HG02571 (cell line): Measurements from ENCODE around the gene OLFM3.

Source experiments
- ATAC-seq: cut with Tn5 transposase; IDR thresholded peaks from one replicate; pipeline ENCODE4 v1.9.1; 2021; ENCODE audit warnings: mild to moderate bottlenecking, moderate library complexity; ENCODE audit not compliant: unreplicated experiment

Gene OLFM3

DNA sequence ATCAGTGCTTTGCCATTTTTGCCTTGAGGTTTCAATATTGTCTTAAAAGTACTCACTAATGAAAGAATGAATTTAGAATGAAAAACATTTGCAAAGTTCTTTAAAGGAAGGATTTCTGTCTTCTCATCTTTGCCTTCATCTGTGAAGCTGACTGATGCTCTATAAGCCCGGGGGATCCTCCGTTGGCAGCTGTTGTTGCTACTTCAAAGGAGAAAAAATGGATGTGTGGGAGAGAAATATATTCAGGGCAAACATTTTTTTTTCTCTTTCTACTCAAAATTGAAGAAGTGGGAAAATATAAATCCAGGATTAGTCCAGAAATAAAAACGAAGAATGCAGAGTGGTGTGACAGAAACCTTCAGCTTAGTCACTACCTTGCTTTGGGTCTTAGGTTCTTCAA, 142.5 kb downstream of the OLFM3 start:
- ATAC-seq = no peak

GRCh38 chr1:101852936-101853335, 143.8 kb downstream of the OLFM3 start:
- no peak for ATAC-seq

- ATAC-seq = no peak
These were observed 147.4 kb downstream of the OLFM3 start for GRCh38 chr1:101849356-101849755.

DNA sequence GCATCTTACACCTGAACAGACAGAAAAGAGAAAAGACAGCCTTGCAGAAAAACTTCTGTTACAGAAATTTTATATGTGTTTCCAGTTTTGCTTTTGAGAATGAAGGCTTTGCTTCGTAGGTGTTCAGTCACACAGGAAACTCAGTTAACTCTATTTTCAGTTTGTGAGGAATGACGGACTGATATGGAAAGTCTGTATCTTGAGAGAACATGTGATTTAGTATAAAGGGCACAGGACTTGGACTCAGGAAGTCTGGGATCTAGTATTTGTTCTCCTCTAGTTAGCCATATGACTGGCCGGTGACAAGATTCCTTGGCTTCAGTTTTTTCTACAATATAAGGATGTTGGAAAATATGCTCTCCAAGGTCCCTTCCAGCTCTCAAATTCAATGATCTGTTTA, 149.1 kb downstream of the OLFM3 start:
- ATAC-seq = no peak

GRCh38 chr1:101846820-101847219, 149.9 kb downstream of the OLFM3 start:
- ATAC-seq = no peak

GRCh38 chr1:101843160-101843559, 153.6 kb downstream of the OLFM3 start:
- no peak for ATAC-seq

DNA sequence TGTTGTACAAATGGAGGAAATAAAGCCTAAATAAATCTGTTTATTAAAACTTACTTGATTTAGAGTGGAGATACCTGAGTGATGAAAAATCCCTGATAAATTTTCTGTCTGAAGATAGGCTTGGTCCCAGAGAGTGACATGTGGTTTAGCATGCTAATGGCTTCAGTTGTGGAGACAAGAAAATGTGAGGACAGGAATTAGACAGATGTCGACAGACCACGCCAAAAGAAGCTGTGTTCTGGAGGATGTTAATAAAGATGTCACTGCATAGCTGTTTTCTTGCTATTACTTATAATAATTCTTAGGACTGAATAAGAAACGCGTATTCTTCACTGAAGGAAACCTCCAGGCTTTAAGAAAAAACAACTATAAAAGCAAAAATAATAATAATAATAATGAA, 154.9 kb downstream of the OLFM3 start:
- no peak for ATAC-seq

- no peak for ATAC-seq
These were observed 160.7 kb downstream of the OLFM3 start for GRCh38 chr1:101835988-101836387.

GRCh38 chr1:101833312-101833711, 163.4 kb downstream of the OLFM3 start:
- no peak for ATAC-seq

- no peak for ATAC-seq
These were observed 170.3 kb downstream of the OLFM3 start for GRCh38 chr1:101826416-101826815.

DNA sequence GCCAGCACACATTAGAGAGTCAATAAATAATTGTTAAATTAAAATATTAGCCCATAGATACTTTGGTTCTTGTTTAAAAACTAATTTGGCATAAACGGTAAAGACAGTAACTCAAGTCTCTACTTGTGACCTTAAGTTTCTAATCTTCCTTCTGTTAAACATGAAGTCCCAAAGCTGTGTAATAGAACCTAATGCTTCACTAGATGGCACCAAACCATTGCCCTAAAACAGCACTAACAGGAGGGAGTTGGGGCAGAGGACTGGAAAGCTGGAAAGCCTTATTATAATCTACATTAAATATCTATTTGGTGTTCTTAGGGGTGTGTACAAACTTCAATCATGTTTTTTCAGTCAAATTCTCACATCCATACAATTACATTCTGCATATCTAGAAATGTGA, 176.7 kb downstream of the OLFM3 start:
- no peak for ATAC-seq

GRCh38 chr1:101816262-101816661, 180.5 kb downstream of the OLFM3 start:
- ATAC-seq = no peak

DNA sequence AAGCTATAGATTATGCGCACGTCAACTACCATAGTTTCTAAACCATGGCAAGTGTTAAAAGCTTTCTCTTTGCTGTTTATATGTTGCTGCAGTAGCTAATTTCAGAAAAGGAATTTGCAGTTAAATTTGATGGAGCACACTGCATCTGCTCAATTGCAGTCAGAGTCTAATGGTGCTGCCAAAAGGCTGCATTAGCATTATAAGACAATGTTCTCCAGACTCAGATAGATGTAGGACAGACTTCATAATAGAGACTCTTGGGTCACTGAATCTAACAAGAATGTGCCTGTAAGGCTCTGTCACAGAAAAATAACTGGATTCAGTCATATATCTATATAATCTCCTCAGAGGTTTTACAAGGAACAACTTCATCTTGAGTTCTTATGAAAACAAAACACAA, 198.3 kb downstream of the OLFM3 start:
- ATAC-seq = no peak

- no peak for ATAC-seq
These were observed 199.0 kb downstream of the OLFM3 start for GRCh38 chr1:101797722-101798121.

DNA sequence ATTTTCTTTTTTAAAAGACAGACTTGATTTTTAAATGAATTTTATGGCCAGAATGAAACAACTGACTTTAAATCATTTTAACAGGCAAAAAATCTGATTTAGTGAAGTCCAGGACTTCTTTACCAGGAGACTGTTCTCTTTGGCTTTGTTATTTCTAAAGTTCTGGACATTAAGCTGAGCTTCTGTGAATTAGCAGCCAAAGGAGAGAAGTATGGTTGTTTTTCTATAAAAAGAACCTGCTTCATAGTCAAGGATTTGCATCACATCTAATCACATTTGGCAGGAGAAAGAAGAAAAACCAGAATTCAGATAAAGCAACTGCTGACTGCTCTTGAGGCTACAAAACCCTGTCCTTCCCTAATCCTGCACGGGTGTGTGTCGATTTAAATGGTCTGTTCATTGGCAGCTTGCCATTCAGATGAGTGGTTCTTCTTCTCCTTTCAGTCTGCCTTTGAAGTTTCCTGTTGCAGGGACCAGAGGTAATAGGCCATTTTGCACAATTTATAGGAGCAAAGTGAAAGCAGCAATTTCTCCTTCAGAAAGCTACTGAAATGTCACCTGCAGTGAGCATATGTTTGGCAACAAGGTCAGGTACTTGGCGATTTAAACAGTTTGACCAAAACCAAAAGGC, 215.4 kb downstream of the OLFM3 start:
- no peak for ATAC-seq

DNA sequence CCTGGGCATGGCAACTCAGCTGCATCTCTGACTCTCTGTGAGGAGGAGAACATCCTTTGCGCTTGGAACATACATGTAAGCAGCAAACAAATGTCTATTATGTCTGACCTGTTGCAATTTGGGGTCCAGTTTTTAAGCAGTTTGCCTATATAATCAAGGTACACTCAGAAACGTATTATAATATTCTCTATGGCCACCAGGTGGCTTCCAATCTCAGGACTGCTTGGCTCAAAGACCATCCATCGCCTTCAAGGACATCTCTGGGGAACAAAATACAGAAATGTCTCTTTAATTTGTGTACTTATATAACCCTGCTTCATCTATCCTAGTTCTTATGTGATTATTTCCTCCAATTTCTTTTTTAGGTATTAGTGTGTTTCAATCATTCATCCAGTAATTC, 227.2 kb downstream of the OLFM3 start:
- ATAC-seq = peak; percentile 84

GRCh38 chr1:101757985-101758384, 238.7 kb downstream of the OLFM3 start:
- ATAC-seq = no peak

DNA sequence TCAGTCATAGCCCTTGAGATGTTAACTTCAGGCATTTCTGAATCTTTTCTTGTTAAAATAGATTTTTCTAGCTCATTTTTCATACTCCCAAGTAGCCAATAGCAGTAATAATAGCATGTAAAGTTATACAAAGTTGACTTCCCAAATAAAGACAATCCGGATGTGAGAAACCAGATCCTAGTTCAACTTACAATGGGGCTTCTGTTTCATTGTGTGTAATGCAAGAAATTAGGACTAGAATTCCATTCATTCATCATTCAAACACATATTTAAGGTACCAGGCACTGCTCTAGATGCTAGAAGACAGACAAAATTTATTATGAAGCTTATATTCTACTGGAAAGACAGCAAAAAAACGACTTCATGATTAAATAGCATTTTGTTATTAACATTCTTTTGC, 240.3 kb downstream of the OLFM3 start:
- no peak for ATAC-seq
